K562 (cell line): ENCODE measurements around the gene TBC1D1. TPM values are rescaled to one million over a fixed set of nuclear protein-coding genes. Genes with fewer than 3 reads are reported as not detected.
A peak's percentile ranks its signal among the peaks of the same experiment; 100 is the strongest.

Experiments
- ATAC-seq: fragments of 200-7000 bp; cut with Tn5 transposase; 3 replicates; pipeline ENCODE4 v1.9.1; 2020; ENCODE audit warnings: moderate library complexity
- BruUV-seq: library from RNA; stranded (reverse); fragments of 400-500 nt; replicated peaks from 2 replicates; lab custom pipeline; 2021; lab: Mats Ljungman, UMichigan
- CTCF ChIA-PET: fragments of 300-600 bp; formaldehyde crosslinking; extraction: SDS; loops from one replicate; lab custom pipeline; 2021; ENCODE audit warnings: low intra/inter-chr PET ratio; lab: Yijun Ruan, JAX
- POLR2A ChIA-PET: fragments of 300-600, 350-650 bp; sonication (Branson Sonifier 250); formaldehyde crosslinking; extraction: SDS; loops from one replicate; lab custom pipeline; 2021; ENCODE audit warnings: antibody characterized with exemption, inconsistent platforms; lab: Yijun Ruan, JAX
- DNase-seq, 4 experiments: peaks; one replicate each; pipeline versions ENCODE4 v3.0.0 to v3.0.0-alpha.2; 2011 to 2018; ENCODE audit warnings: low spot score in 3 of 4, mixed read lengths in 3 of 4; ENCODE audit errors: extremely low read depth in 1 of 4
- FAIRE-seq: peaks from 2 replicates; lab custom pipeline; 2011; peaks lifted over from hg19 to GRCh38; lab: Jason Lieb, UNC
- H2AFZ ChIP-seq: 2 replicates; pipeline ENCODE4 v1.6.0; 2011; ENCODE audit warnings: low read depth, low read length, control low read depth, inconsistent platforms
- H3K27ac ChIP-seq: fragments of 200-600 bp; 3 replicates; pipeline ENCODE4 v1.8.0; 2011; ENCODE audit warnings: low read depth, mild to moderate bottlenecking, control low read depth, inconsistent platforms, low read length, moderate library complexity, mixed read lengths; ENCODE audit errors: extremely low read depth
- H3K27me3 ChIP-seq, 2 experiments: fragments of 300-600 bp in 1 of 2; 2 replicates in 1 of 2; 3 replicates in 1 of 2; pipeline versions ENCODE4 v1.6.0 to v1.8.0; 2011; ENCODE audit warnings: inconsistent platforms in 2 of 2, low read length in 2 of 2, mild to moderate bottlenecking in 1 of 2, mixed read lengths in 1 of 2, moderate library complexity in 1 of 2; ENCODE audit not compliant: control insufficient read depth in 2 of 2, insufficient read depth in 2 of 2
- H3K36me3 ChIP-seq: fragments of 300-600 bp; 3 replicates; pipeline ENCODE4 v1.8.0; 2011; ENCODE audit warnings: mild to moderate bottlenecking, low read length, inconsistent platforms; ENCODE audit not compliant: control insufficient read depth, insufficient read depth
- H3K4me1 ChIP-seq, 2 experiments: fragments of 200-600 bp in 1 of 2; replicated peaks in 1 of 2; 2 replicates in 1 of 2; 3 replicates in 1 of 2; pipeline versions ENCODE4 v1.5.1 to v1.8.0; 2011; ENCODE audit warnings: inconsistent platforms in 2 of 2, low read length in 2 of 2, mild to moderate bottlenecking in 1 of 2, mixed read lengths in 1 of 2, moderate library complexity in 1 of 2; ENCODE audit not compliant: control insufficient read depth in 2 of 2, insufficient read depth in 2 of 2
- H3K4me2 ChIP-seq: 2 replicates; pipeline ENCODE4 v1.6.1; 2011; ENCODE audit warnings: low read length, control low read depth, inconsistent platforms, mixed read lengths; ENCODE audit not compliant: insufficient read depth
- H3K4me3 ChIP-seq: fragments of 200-600 bp; sonication (generic), shearing (Covaris generic); 2 replicates; pipeline ENCODE4 v1.5.1; 2016; ENCODE audit warnings: control low read depth, inconsistent platforms
- H3K79me2 ChIP-seq: fragments of 200-600 bp; 3 replicates; pipeline ENCODE4 v1.8.0; 2011; ENCODE audit warnings: low read length, inconsistent platforms; ENCODE audit not compliant: control insufficient read depth, insufficient read depth
- H3K9ac ChIP-seq, 2 experiments: 2 replicates each; pipeline versions ENCODE4 v1.6.0 to v1.6.1; 2011; ENCODE audit warnings: low read depth in 2 of 2, low read length in 2 of 2, control low read depth in 1 of 2, inconsistent platforms in 1 of 2, mild to moderate bottlenecking in 1 of 2, mixed read lengths in 1 of 2; ENCODE audit not compliant: insufficient read depth in 1 of 2
- H3K9me1 ChIP-seq: one replicate; pipeline ENCODE4 v1.6.0; 2011; ENCODE audit warnings: inconsistent platforms, mild to moderate bottlenecking, low read length, moderate library complexity; ENCODE audit not compliant: control insufficient read depth, insufficient read depth
- H3K9me3 ChIP-seq: replicated peaks from 2 replicates; pipeline ENCODE4 v1.5.1; 2011; ENCODE audit warnings: low read depth, low read length, inconsistent platforms; ENCODE audit not compliant: control insufficient read depth, insufficient read depth
- H4K20me1 ChIP-seq: replicated peaks from 2 replicates; pipeline ENCODE4 v1.6.1; 2011; ENCODE audit warnings: low read length, inconsistent platforms, mixed read lengths; ENCODE audit not compliant: control insufficient read depth, insufficient read depth
- ARID3A ChIP-seq: IDR thresholded peaks from 2 replicates; pipeline ENCODE4 v1.6.1; 2012; ENCODE audit warnings: low read depth, low read length, improper control_type of control experiment, borderline replicate concordance
- CREBBP ChIP-seq: IDR thresholded peaks from one replicate; pipeline ENCODE4 v1.6.1; 2012; ENCODE audit warnings: low read depth, mild to moderate bottlenecking, control low read depth, inconsistent platforms, low read length
- DACH1 ChIP-seq: fragments of 450-650 bp; IDR thresholded peaks from 2 replicates; pipeline ENCODE4 v1.6.1; 2018; ENCODE audit not compliant: partially characterized antibody
- GATA2 ChIP-seq: sonication (generic); formaldehyde crosslinking; IDR thresholded peaks from 2 replicates; pipeline ENCODE4 v1.4.0; 2020; ENCODE audit warnings: mild to moderate bottlenecking, missing genetic modification reagents
- GATAD2B ChIP-seq: fragments of 450-650 bp; IDR thresholded peaks from 2 replicates; pipeline ENCODE4 v1.6.1; 2017; ENCODE audit warnings: mild to moderate bottlenecking, borderline replicate concordance
- MTA1 ChIP-seq: fragments of 450-650 bp; IDR thresholded peaks from 2 replicates; pipeline ENCODE4 v1.6.1; 2017; ENCODE audit warnings: borderline replicate concordance
- NR2C2 ChIP-seq, 2 experiments: fragments of 200-800 bp in 1 of 2; sonication (Bioruptor generic) in 1 of 2; sonication (generic) in 1 of 2; formaldehyde crosslinking in 1 of 2; IDR thresholded peaks; 2 replicates each; pipeline versions ENCODE4 v1.6.1 to v1.8.0; 2016 to 2022; ENCODE audit warnings: mild to moderate bottlenecking in 1 of 2, missing compliant biosample characterization in 1 of 2, missing genetic modification characterization in 1 of 2, missing genetic modification reagents in 1 of 2
- SETDB1 ChIP-seq: IDR thresholded peaks from one replicate; pipeline ENCODE4 v1.6.1; 2012; ENCODE audit warnings: low read length, control low read depth, inconsistent platforms
- ZBTB2 ChIP-seq: fragments of 450-650 bp; IDR thresholded peaks from 2 replicates; pipeline ENCODE4 v1.6.1; 2016; ENCODE audit warnings: antibody characterized with exemption
- ZEB2 ChIP-seq: fragments of 450-650 bp; IDR thresholded peaks from 2 replicates; pipeline ENCODE4 v1.6.1; 2016
- ZNF561 ChIP-seq: fragments of 450-650 bp; formaldehyde crosslinking; conservative IDR thresholded peaks from 2 replicates; pipeline ENCODE4 v1.4.0; 2020; ENCODE audit warnings: mild to moderate bottlenecking, moderate library complexity
- WGBS: fragments of 100-300 bp; shearing (Covaris generic); methylation state at CpG from one replicate; pipeline ENCODE4 v1.1.6; 2016; ENCODE audit warnings: low coverage, mixed read lengths; ENCODE audit not compliant: insufficient coverage; ENCODE audit errors: missing lambda C conversion rate; 5-methylcytosine and 5-hydroxymethylcytosine counted together
- in situ Hi-C: fragments of 300-500 bp; cut with MboI; formaldehyde crosslinking; loops from 4 replicates; pipeline ENCODE4 v1.15.0; 2018; ENCODE audit warnings: inconsistent platforms, mixed read lengths
- intact Hi-C: fragments of 100-400 bp; cut with micrococcal nuclease; formaldehyde crosslinking; loops from 2 replicates; pipeline ENCODE4 v1.14.2; 2022
- polyA plus RNA-seq, 8 experiments: library from polyadenylated mRNA; depleted of rRNA in 4 of 8; stranded (reverse) in 5 of 8; unstranded in 3 of 8; fragments of >200 nt; fragmentation: Nextera tagmentation in 2 of 8; fragmentation: Illumina TruSeq in 1 of 8; extraction: Ambion mirVana in 2 of 8; extraction: Trizol in 1 of 8; gene quantifications; 2 replicates each; pipeline versions ENCODE4 v1.2.1 to v1.2.3, GENCODE V29; 2011 to 2014; ENCODE audit warnings: inconsistent platforms in 1 of 8, missing spikeins in 1 of 8
- total RNA-seq, 7 experiments: library from RNA; depleted of rRNA in 6 of 7; stranded (reverse); fragments of >200 nt in 6 of 7; fragmentation: Illumina TruSeq in 2 of 7; extraction: Trizol in 2 of 7; gene quantifications; 2 replicates each; pipeline versions ENCODE4 v1.2.1 to v1.2.3, GENCODE V29; 2011 to 2021; ENCODE audit warnings: low replicate concordance in 1 of 7
- TF ChIP-seq, protein P1 (sequence below): fragments of 200-800 bp; sonication (Bioruptor generic); IDR thresholded peaks from 2 replicates; pipeline ENCODE4 v1.6.1; 2016; ENCODE audit warnings: missing genetic modification characterization, missing compliant biosample characterization

TBC1D1 gene
- total and polyA plus RNA-seq, 9 of the 15 experiments (the other 6 are each of a cell fraction or from before 2014, with no cell fraction given): 0.59 to 14.2 (median 8.8) TPM

GRCh38 chr4:38161208-38162113 is 270.6 kb downstream of the TBC1D1 start:
- no peak overlapping the region for H3K27ac ChIP-seq
- no peaks in the 10 kb centered on the region for H3K79me2 ChIP-seq
- in situ Hi-C loops: no loop called here
- 31% methylated on average over 5 of the region's 5 CpGs for WGBS
- H3K9me1 ChIP-seq: no peaks in the 10 kb centered on the region
- ChIA-PET CTCF (no interaction called here), POLR2A (interaction anchor here (0.6 to 1.0 kb wide), 3 partner anchors 9 to 1841 kb away, joined by 3 to 5 read pairs (median 4); no protein-coding TSS in a partner anchor)
- no peak overlapping the region for H3K4me3 ChIP-seq
- ATAC-seq: no peak
- H3K9me3 ChIP-seq: peaks cover 2% of the 10 kb centered on the region; the same call in 1 of the 2 replicates
- no peak overlapping the region for H2AFZ ChIP-seq
- intact Hi-C loops: loop anchor here (10.0 kb wide), 1 partner anchor 357 kb away; no protein-coding TSS in a partner anchor
- H3K9ac ChIP-seq: no peak overlapping the region
- no peak overlapping the region for H3K4me2 ChIP-seq
- BruUV-seq: no TSS peak
- no peak for DNase-seq
- H3K36me3 ChIP-seq: no peaks in the 10 kb centered on the region
- H3K4me1 ChIP-seq: peaks cover 0 to 9% of the 10 kb centered on the region in 2 experiments; a peak in 3 of 5 replicates
- H3K27me3 ChIP-seq: peaks cover 0 to 4% of the 10 kb centered on the region in 2 experiments; a peak in 1 of 5 replicates
- no peak for FAIRE-seq
- H4K20me1 ChIP-seq: no peaks in the 10 kb centered on the region
- TF ChIP-seq GATAD2B: peak; percentile 90
- TF ChIP-seq CREBBP: peak; percentile 96
- TF ChIP-seq ZBTB2: peak; percentile 89; the same call in 1 of the 2 replicates
- TF ChIP-seq ZEB2: 0 out of 2 replicates have a peak, but pooled peaks have one; percentile 24
- TF ChIP-seq MTA1: peak; percentile 82; the same call in 1 of the 2 replicates
- TF ChIP-seq NR2C2 (CRISPR knock-in tag; IDR thresholded peaks at IDR 0.05): 0 out of 2 replicates have a peak, but pooled peaks have one; percentile 0
- TF ChIP-seq NR2C2 (tag; IDR thresholded peaks at IDR 0.05): no peak
- peak; percentile 57 for TF ChIP-seq GATA2 (CRISPR knock-in tag)
- TF ChIP-seq ZNF561 (CRISPR knock-in tag): no peak
- TF ChIP-seq SETDB1: no peak
- peak; percentile 98 for TF ChIP-seq DACH1
- TF ChIP-seq, protein P1, sequence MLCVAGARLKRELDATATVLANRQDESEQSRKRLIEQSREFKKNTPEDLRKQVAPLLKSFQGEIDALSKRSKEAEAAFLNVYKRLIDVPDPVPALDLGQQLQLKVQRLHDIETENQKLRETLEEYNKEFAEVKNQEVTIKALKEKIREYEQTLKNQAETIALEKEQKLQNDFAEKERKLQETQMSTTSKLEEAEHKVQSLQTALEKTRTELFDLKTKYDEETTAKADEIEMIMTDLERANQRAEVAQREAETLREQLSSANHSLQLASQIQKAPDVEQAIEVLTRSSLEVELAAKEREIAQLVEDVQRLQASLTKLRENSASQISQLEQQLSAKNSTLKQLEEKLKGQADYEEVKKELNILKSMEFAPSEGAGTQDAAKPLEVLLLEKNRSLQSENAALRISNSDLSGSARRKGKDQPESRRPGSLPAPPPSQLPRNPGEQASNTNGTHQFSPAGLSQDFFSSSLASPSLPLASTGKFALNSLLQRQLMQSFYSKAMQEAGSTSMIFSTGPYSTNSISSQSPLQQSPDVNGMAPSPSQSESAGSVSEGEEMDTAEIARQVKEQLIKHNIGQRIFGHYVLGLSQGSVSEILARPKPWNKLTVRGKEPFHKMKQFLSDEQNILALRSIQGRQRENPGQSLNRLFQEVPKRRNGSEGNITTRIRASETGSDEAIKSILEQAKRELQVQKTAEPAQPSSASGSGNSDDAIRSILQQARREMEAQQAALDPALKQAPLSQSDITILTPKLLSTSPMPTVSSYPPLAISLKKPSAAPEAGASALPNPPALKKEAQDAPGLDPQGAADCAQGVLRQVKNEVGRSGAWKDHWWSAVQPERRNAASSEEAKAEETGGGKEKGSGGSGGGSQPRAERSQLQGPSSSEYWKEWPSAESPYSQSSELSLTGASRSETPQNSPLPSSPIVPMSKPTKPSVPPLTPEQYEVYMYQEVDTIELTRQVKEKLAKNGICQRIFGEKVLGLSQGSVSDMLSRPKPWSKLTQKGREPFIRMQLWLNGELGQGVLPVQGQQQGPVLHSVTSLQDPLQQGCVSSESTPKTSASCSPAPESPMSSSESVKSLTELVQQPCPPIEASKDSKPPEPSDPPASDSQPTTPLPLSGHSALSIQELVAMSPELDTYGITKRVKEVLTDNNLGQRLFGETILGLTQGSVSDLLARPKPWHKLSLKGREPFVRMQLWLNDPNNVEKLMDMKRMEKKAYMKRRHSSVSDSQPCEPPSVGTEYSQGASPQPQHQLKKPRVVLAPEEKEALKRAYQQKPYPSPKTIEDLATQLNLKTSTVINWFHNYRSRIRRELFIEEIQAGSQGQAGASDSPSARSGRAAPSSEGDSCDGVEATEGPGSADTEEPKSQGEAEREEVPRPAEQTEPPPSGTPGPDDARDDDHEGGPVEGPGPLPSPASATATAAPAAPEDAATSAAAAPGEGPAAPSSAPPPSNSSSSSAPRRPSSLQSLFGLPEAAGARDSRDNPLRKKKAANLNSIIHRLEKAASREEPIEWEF: peak; percentile 21; the same call in 1 of the 2 replicates
- TF ChIP-seq ARID3A: 0 out of 2 replicates have a peak, but pooled peaks have one; percentile 2
